Measurements from ENCODE around the gene PHACTR1. TPM values are rescaled to one million over a fixed set of nuclear protein-coding genes. Genes with fewer than 3 reads are reported as not detected.

PHACTR1 gene
- total RNA-seq, 1 experiment from 2014 or later, result 15.5 TPM

GRCh38 chr6:13166916-13167315, 450.3 kb downstream of the PHACTR1 start:
- no peak for TF ChIP-seq IRF2 (CRISPR knock-in tag; IDR thresholded peaks at IDR 0.05; ENCODE audit: borderline replicate concordance, low read depth)
- TF ChIP-seq ZNF671 (CRISPR knock-in tag; IDR thresholded peaks at IDR 0.05), result no peak
- TF ChIP-seq ZNF425 (CRISPR knock-in tag; conservative IDR thresholded peaks at IDR 0.05), result no peak
- TF ChIP-seq TCF7 (CRISPR knock-in tag; IDR thresholded peaks at IDR 0.05; ENCODE audit: low read depth), result no peak
- no peak for TF ChIP-seq NR2C2 (CRISPR knock-in tag; IDR thresholded peaks at IDR 0.05)
- no peak for TF ChIP-seq ZBTB21 (CRISPR knock-in tag; IDR thresholded peaks at IDR 0.05; ENCODE audit: borderline replicate concordance)
- no peak for TF ChIP-seq AR (CRISPR knock-in tag; IDR thresholded peaks at IDR 0.05)
- TF ChIP-seq ATF3 (CRISPR knock-in tag; conservative IDR thresholded peaks at IDR 0.05), result no peak
- TF ChIP-seq ZNF512 (CRISPR knock-in tag; IDR thresholded peaks at IDR 0.05; ENCODE audit: borderline replicate concordance), result no peak
- TF ChIP-seq JAZF1 (CRISPR knock-in tag; IDR thresholded peaks at IDR 0.05), result no peak
- TF ChIP-seq ZNF263 (CRISPR knock-in tag; IDR thresholded peaks at IDR 0.05; ENCODE audit: low read depth), result no peak
- no peak for TF ChIP-seq MYBL2 (CRISPR knock-in tag; IDR thresholded peaks at IDR 0.05)
- TF ChIP-seq E2F1 (CRISPR knock-in tag; IDR thresholded peaks at IDR 0.05), result no peak
- no peak for TF ChIP-seq ZNF423 (CRISPR knock-in tag; IDR thresholded peaks at IDR 0.05)
- TF ChIP-seq JUN (CRISPR knock-in tag; IDR thresholded peaks at IDR 0.05), result no peak
- no peak for TF ChIP-seq USF2 (CRISPR knock-in tag; IDR thresholded peaks at IDR 0.05)
- no peak overlapping the region for H3K4me3 Mint-ChIP-seq
- POLR2A ChIA-PET, result no interaction called here
- H3K4me1 Mint-ChIP-seq, result peaks cover 9% of the 10 kb centered on the region
- DNase-seq (ENCODE audit: low spot score) (no peak), ATAC-seq (no peak)
- H3K27me3 Mint-ChIP-seq (ENCODE audit: low read depth), result no peaks in the 10 kb centered on the region
- H3K36me3 Mint-ChIP-seq, result no peaks in the 10 kb centered on the region
- H3K9me3 Mint-ChIP-seq, result no peaks in the 10 kb centered on the region
- CTCF ChIA-PET, result no interaction called here
- H3K27ac Mint-ChIP-seq, result no peak overlapping the region

GRCh38 chr6:13172291-13172690, 455.7 kb downstream of the PHACTR1 start:
- ChIA-PET CTCF (no interaction called here), POLR2A (no interaction called here)
- H3K27me3 Mint-ChIP-seq (ENCODE audit: low read depth), result no peaks in the 10 kb centered on the region
- H3K4me3 Mint-ChIP-seq, result no peak overlapping the region
- ATAC-seq (no peak), DNase-seq (ENCODE audit: low spot score) (no peak)
- no peak overlapping the region for H3K27ac Mint-ChIP-seq
- H3K36me3 Mint-ChIP-seq, result no peaks in the 10 kb centered on the region
- H3K4me1 Mint-ChIP-seq, result peaks cover 41% of the 10 kb centered on the region
- no peaks in the 10 kb centered on the region for H3K9me3 Mint-ChIP-seq
- no peak for TF ChIP-seq ZSCAN18 (CRISPR knock-in tag; IDR thresholded peaks at IDR 0.05)
- TF ChIP-seq ZNF281 (CRISPR knock-in tag; IDR thresholded peaks at IDR 0.05), result no peak
- TF ChIP-seq ZNF121 (CRISPR knock-in tag; IDR thresholded peaks at IDR 0.05), result no peak
- TF ChIP-seq ZNF396 (CRISPR knock-in tag; IDR thresholded peaks at IDR 0.05; ENCODE audit: borderline replicate concordance), result no peak
- no peak for TF ChIP-seq SOX15 (CRISPR knock-in tag; IDR thresholded peaks at IDR 0.05)
- TF ChIP-seq E2F1 (CRISPR knock-in tag; IDR thresholded peaks at IDR 0.05), result no peak
- TF ChIP-seq NR3C1 (CRISPR knock-in tag; conservative IDR thresholded peaks at IDR 0.05; ENCODE audit: low read depth), result no peak

Measured in WTC11 (cell line).